Stimulated activated CD4-positive, alpha-beta T cell treated with anti-CD3 and anti-CD28 coated beads, Interleukin-1b, Interleukin-23, amount 100 ng/mL, for 24 hours (primary cell): ENCODE measurements around the gene CTAGE8.
"Not testable (repeated sequence)": the region's sequence is repeated elsewhere in the genome, so short reads cannot be mapped to it uniquely, and the experiment has no call there.

ENCODE experiments used
- DNase-seq, 4 experiments: peaks; one replicate each; pipeline ENCODE4 v3.0.0-alpha.2; 2020; ENCODE audit warnings: low read depth in 4 of 4, low spot score in 1 of 4

The CTAGE8 gene

DNA sequence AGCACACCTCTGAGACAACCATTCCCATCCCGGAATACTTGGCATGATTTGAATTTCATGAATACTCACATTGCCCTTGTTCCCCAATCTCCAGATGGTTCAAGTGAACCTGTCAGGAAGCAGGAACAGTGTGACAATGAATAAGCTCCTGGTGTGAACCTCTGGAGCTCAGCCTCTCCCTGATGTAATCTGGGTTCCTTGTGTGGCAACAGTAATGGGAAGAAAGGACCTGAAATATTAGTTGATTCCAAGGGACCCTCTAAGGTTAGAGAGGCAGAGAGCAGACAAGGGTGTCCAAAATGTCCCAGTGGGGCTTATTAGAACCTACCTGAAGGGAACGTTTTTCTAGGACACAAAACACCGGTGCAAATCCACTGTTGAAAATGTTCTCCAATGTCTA is 13.0 kb downstream of the CTAGE8 start:
- no peak for DNase-seq

DNA sequence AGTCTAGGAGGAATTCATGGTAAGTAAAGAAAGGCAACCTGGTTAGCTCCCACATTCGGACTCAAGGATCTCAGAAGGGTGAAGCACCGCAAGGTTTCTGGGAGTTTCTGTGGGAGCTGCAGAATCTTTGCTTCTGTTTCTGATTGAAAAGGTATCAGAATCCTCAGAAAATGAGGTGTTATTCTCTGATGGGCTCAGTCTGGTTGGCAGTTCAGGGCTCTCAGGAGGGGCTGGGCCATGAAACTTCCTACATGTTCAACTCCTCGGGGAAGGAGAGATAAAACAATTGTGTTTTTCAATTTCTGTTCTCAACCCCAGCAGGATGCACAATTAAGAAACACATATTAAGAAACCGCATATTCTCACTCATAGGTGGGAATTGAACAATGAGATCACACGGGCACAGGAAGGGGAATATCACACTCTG is 13.6 kb downstream of the CTAGE8 start:
- no peak for DNase-seq

DNA sequence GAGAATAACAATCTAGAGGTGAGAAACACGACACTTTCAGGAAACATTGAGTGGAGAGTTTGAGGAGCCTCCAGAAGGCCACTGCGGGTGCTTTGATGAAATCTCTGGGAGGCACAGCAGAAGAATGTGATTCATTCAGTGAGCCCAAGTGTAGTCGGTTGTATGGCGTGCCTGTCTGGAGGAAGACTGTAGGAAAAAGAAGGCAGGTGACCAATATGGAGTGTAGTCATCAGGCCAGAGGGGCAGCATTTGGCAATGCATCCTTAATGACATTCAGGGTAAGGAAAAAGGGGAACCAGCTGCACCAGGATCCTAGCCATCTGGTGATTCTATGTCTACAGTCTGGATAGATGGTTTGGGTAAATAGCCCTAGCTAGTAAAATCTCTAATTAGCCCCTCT is 16.8 kb downstream of the CTAGE8 start:
- not testable (repeated sequence) for DNase-seq

DNA sequence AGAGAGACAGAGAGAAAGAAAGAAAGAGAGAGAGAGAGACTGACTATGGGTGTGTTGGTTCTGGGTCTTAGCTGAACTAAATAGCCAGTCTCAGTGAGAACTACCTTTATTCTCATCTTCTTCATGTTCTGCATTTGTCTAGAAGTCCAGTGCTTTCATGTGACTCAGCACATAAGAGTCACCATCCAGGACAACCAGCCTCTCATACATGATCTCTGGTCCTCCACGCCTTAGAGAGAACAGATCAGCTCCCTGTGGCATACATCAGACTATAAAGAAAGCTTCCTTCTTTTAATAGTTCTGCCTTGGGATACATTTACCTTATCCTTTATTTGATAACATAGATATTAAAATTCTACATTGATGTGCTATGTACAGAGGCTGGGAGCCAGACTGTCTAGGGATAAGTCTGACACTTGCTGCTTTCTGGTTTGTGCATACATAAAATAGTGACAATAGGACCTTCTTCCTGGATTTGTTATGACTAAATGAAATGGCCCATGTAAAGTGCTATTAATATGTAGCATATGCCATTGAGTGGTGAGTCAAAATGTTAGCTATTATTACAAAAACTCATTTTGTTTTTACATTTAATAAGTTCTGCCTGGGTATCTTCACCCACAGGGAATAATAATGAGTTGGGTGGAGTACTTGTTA is 21.3 kb downstream of the CTAGE8 start:
- DNase-seq, result not testable (repeated sequence)

DNA sequence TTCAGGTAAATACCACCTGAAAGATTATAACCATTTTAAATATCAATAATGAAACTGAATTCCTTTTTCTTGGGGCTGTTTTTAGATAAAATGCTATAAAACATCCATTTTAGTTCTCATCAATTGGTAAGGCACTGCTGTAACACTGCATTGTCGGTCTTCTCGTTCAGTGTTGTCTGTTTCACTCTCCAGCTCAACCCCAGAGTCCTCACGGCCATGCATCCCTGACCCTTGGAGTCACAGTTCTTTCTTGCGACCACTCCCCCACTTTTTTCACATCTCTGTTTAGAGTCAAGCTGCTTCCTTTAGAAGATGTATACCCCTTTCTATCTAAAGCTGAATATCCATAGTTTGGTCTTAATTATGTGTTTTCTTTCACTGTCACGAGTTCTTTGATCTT is 22.1 kb downstream of the CTAGE8 start:
- not testable (repeated sequence) for DNase-seq

DNA sequence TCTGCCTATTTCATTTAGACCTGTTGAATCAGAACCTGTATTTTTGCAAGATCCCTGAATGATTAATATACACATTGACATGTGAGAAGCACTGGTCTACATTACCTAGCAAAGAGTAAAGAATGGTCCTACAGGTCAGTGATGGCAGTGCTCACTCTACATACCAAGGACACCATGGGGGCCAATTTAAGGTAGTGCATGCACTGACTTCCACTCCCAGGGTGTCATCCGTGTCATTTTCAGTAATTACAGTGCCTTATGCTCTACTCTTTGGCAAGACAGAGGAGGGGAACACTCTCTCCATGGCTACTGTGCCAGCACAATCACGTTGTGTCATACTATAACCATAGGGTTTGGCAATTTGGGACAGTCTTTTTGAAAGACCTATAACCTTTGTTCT is 23.7 kb downstream of the CTAGE8 start:
- DNase-seq, result not testable (repeated sequence)

DNA sequence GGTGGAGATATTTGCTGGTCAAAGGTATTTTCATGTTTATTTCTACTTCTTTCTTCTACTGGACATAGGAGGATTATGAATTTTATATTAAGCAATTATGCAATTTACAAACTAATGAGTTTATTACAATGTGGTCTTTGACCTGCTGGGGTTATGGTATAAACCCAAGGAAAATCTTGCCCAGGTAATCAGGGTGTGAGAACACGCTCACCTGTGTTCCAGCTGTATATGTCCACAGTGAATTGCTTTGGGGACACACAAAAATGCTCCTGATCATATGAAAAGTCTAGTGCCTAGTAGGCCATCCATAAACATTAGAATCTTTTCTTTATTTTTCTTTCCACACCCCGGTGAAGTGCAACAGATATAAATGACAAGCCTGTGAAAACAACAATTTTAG is 29.7 kb downstream of the CTAGE8 start, which contains the start of gene OR2A42:
OR2A42 (minus strand) TSS at position 241 of the 400 bp plus-strand sequence. CDS start 6,762 bp downstream, outside the sequence.
- DNase-seq, result not testable (repeated sequence)

DNA sequence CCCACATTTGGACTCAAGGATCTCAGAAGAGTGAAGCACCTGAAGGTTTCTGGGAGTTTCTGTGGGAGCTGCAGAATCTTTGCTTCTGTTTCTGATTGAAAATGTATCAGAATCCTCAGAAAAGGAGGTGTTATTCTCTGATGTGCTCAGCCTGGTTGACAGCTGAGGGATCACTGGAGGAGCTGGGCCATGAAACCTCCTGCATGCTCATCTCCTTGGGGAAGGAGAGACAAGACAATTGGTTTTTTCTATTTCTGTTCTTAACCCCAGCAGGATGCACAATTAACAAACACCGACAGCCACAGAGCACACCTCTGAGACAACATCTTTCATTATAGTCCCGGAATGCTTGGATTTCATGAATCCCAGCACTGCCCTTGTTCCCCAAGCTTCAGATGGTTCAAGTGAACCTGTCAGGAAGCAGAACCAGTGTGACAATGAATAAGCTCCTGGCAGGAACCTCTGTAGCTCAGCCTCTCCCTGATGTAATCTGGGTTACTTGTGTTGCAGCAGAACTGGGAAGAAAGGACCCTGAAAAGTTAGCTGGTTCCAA is 30.5 kb downstream of the CTAGE8 start:
- DNase-seq, result not testable (repeated sequence)

DNA sequence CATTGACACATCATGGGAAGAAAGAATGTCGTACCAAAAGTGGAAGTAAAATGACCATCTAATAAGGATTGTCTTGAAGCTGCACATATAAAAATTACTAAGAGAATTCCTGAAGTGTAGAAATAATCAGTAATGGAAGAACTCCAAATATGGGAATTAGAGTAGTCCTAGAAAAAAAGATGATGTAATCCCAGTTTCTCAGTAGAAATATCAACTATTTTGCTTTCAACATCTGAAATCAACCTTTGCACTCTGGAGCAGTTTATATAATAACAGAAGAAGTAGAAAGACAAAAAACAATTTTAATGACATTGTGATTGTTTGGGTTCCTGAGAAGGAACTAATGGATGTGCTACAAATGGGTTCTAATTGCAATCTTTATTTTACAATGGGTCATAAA is 36.0 kb downstream of the CTAGE8 start:
- DNase-seq, result not testable (repeated sequence)

DNA sequence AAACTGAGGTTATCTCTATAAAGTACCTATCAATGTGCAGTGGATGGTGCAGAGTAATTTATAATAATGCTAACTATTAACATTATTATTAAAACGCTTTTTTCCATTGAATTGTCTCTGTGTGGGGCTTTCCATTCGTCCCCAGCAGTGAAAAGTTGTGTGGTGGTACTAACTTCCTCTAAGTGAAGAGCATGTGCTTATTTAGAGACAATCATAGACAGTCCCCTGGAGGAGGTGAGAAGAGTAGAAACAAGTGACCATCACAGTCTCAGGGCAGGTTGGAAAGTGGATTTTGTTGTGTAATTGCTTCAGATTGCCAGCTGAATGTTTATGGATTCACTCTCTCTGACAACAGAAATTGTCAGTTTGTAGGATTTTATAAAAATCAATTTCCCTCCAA is 38.1 kb downstream of the CTAGE8 start:
- DNase-seq, result not testable (repeated sequence)

DNA sequence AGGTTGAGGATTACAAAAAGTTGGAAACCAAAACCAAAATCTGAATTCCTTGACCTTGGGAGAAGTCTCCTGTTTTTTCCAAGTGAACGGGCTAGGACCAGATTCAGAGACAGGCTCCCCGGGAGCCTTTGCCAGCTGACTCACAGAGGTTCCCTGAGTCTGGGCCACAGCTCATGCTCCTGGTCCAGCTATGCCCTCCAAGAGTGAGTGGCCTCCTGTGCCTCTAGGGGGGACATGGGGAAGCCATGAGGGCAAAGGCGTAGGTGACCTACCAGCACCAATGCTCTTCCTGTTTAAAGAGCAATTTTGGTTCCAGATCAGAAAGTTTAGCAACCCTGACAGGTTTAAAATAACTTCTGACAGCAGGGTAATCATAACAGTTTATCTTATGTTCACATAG is 40.3 kb downstream of the CTAGE8 start:
- DNase-seq, result not testable (repeated sequence)

DNA sequence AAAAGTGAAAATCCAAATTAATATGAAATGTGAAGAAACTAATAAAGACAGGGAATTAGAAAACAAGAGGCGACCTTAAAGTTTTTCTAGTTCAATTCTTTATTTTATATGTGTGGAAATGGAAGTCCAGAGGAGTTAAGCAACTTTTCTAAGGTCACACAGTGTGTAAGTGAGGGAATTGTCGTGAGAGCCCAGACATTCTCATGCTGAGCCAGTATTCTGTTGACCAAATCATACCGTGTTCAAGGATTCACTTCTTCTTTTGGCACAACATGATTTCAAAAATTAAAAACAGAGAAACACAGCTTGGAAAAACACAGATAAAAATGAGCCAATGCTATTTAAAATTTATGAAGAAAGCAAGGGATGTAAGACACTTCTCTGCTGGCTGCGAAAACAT is 42.2 kb downstream of the CTAGE8 start:
- DNase-seq, result not testable (repeated sequence)

DNA sequence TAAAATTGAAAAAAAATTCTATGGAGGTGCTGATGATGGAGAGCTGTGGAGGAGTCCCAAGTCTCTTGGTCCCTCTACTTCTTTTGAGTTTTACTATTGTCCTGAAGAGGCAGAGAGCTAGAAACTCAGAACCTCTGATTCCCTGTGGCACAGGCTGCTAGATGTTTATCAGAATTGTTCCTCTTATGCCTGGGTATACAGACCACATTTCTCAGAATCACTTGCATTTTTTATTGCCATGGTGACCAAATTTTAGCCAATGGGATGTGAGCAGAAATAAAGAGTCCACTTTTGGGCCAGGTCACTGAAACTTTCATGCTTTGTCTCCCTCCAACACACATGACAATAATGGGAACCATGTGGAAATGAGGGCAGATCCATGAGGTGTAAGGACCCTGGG is 45.4 kb downstream of the CTAGE8 start:
- not testable (repeated sequence) for DNase-seq

DNA sequence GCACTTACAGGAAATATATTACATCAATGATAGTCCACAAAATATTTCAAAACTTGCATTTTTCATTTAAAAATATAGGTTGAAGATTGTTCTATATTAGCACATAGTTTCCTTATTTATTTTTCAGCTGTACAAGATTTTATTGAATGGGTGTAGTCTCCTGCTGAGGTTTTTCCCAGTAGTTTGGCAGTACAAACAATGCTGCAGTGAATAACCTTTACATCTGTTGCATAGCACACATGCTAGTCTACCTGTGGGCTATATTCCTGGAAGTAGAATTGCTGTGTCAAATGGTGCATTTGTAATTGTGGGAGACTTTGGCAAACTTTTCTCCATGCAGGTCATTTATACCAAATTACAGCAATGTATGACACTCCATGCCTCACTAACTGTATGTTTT is 48.6 kb downstream of the CTAGE8 start:
- not testable (repeated sequence) for DNase-seq

DNA sequence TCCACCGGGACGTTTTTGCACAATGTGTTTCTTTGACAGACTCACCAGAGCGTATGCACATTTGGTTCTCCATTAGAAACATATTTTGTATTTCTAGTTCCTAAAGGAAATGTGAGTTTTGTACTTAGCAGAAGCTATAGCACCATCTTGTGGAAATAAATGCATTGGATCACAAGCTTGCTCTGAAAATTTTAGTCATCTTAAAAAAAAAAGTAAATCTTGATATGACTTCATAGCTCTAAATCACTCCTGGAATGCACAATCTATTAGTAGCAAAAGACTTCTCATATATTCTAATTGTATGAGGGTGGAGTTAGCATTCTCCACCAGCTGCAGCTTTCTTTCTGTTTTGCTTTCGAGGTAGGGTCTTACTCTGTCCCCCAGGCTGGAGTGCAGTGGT is 49.9 kb downstream of the CTAGE8 start:
- DNase-seq, result not testable (repeated sequence)

DNA sequence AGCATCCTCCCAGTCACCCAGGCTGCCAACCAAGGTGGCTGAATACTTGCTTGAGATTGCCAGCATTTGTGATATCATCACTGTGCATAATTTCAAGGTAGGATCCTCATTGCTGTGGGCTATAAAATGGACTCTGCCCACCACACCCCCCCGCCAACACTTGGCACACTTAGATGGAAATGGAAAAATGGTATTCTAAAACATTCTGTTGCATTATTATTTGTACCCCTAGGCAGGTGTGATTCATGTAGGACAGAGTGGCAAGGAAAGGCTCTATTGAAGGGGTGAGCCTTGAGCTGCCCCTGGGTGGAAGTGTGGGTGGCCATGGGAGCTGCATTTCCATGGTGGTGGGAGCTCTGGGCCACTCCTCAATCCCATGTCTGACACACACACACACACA is 50.5 kb downstream of the CTAGE8 start:
- not testable (repeated sequence) for DNase-seq

DNA sequence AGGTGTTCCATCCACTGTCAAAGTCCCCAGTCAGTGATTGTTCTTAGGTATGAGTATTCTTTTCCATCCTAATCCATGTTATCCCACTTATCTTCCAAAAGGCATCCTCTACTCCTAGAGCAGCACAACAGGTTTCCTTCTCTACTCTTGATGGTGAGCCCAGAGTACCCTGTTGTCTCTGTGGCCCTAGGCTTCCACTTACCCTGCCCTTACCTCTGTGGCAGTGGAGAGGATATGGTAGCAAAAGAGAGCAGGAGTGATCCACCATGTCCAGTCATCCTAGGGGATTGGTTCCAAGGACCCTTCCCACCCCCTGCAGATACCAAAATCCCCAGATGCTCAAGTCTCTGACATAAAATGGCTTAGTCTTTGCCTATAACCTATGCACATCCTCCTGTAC is 51.9 kb downstream of the CTAGE8 start:
- not testable (repeated sequence) for DNase-seq
